Inflammatory macrophage treated with lipopolysaccharide for 1 hour (primary cell): Measurements from ENCODE around the gene JAM3.

Experiments
- DNase-seq, 2 donors: peaks; one replicate each; pipeline ENCODE4 v3.0.0-alpha.2; 2020 to 2022

JAM3 gene

DNA sequence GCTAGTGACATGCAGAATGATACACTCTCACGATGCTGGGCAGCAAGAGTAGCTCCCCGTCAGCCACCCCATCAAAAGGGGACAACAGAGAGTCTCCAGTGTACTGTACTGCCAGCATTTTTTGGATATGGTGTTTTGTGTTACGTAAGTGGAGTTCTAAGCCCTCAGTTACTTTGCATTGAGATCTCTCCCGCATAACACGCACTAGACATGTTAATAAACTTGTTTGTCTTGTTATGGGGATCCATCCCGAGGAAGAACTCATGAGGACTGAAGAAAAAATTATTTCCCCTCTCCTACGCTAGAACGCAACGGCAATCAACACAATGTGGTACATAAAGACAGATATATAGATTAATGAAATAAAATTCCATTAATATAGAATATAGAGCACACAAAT is 130.7 kb downstream of the JAM3 start:
- no peak for DNase-seq

DNA sequence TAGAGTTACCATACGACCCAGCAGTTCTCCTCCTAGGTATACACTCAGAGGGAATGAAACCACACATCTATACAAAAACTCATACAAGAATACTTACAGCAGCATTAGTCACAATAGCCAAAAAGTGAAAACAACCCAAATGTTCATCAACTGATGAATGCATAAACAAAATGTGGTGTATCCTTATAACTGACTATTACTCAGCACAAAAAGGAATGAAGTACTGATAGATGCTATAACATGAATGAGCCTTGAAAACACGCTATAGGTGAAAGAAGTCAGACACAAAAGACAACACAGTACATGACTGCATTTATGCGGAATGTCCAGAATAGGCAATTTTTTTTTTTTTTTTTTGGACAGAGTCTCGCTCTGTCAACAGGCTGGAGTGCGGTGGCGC is 131.8 kb downstream of the JAM3 start:
- DNase-seq: no peak
